Activated CD8-positive, alpha-beta T cell treated with anti-CD3 and anti-CD28 coated beads for 36 hours (primary cell): ENCODE measurements around the gene TRIOBP. TPM values are rescaled to one million over a fixed set of nuclear protein-coding genes. Genes with fewer than 3 reads are reported as not detected.

Experiments used
- ATAC-seq: fragments of 200-7000 bp; cut with Tn5 transposase; one replicate; pipeline ENCODE4 v1.10.0; 2021; ENCODE audit warnings: mild to moderate bottlenecking, moderate library complexity
- CTCF ChIA-PET: fragments of 350-600 bp; sonication (Branson Sonifier 250); formaldehyde crosslinking; loops from one replicate; lab custom pipeline; 2021; ENCODE audit warnings: antibody characterized with exemption; lab: Charles Lee
- POLR2A ChIA-PET: fragments of 350-600 bp; sonication (Branson Sonifier 250); formaldehyde crosslinking; loops from one replicate; lab custom pipeline; 2021; ENCODE audit warnings: antibody characterized with exemption; lab: Charles Lee
- DNase-seq: peaks from one replicate; pipeline ENCODE4 v3.0.0-alpha.2; 2020
- H3K27ac Mint-ChIP-seq: one replicate; pipeline ENCODE4 v1.8.0; 2021; ENCODE audit warnings: mild to moderate bottlenecking, mixed read lengths
- H3K27me3 Mint-ChIP-seq: one replicate; pipeline ENCODE4 v1.8.0; 2021; ENCODE audit warnings: mixed read lengths
- H3K36me3 Mint-ChIP-seq: one replicate; pipeline ENCODE4 v1.8.0; 2021; ENCODE audit warnings: low read depth, mixed read lengths
- H3K4me1 Mint-ChIP-seq: one replicate; pipeline ENCODE4 v1.8.0; 2021; ENCODE audit warnings: low read depth, mixed read lengths
- H3K4me3 Mint-ChIP-seq: one replicate; pipeline ENCODE4 v1.8.0; 2021; ENCODE audit warnings: mild to moderate bottlenecking, moderate library complexity, mixed read lengths
- H3K9me3 Mint-ChIP-seq: one replicate; pipeline ENCODE4 v1.8.0; 2021; ENCODE audit warnings: mixed read lengths
- intact Hi-C: fragments of 100-400 bp; cut with micrococcal nuclease; formaldehyde crosslinking; loops from one replicate; pipeline ENCODE4 v1.10.0; 2022
- total RNA-seq, 2 experiments: library from RNA; stranded (reverse); gene quantifications; one replicate each; pipeline ENCODE4 v1.2.3, GENCODE V29; 2021
- TF ChIP-seq, protein P1 (sequence below): fragments of 200-600 bp; IDR thresholded peaks from one replicate; pipeline ENCODE4 v1.8.0; 2022; ENCODE audit warnings: antibody characterized with exemption, mild to moderate bottlenecking

Gene TRIOBP
- total RNA-seq, 2 experiments from 2014 or later, result 17.8 to 20.7 TPM

DNA sequence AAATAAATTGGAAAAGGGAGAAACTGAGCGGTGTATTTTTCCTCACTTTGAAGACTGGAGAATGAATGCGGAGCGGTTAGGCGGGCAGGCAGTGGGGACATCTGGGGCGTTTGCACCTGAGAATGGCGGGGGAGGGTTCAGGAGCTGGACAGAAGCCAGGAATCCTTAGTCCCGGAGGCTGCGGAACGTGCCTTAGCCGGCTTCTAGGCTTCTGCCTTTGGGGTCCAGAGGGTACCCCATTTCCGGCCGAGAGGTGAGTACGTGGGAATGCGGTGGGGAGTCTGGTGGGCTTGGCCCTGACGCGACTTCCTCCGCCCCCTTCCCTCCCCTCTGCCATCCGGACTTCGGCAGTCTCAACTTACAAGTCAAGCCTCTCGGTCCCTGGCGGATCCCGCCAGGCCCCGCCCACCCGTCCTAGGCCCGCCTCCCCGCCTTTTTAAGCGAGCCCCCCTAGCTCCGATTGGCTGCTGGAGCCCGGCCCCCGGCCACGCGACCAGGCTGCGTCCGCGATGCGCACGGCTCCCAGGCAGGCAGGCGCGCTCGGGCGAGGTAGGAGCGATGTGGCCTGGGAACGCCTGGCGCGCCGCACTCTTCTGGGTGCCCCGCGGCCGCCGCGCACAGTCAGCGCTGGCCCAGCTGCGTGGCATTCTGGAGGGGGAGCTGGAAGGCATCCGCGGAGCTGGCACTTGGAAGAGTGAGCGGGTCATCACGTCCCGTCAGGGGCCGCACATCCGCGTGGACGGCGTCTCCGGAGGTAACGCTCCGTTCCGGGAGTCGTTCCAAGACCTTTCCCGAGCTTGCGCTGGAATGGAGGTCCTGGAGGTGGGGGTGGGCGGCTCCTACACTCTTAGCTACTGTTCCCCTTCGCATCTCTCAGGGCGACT is 110.8 kb downstream of the TRIOBP start, which contains the start of gene GCAT:
Gene GCAT (plus strand): TSS at position 525 of the 884 bp plus-strand sequence. CDS start 34 bp downstream, at position 559.
- Mint-ChIP-seq H3K36me3 (no peaks in the 10 kb centered on the region), H3K27ac (no peak within 1 kb of the TSS), H3K27me3 (peaks cover 54% of the 10 kb centered on the region), H3K4me3 (peak within 1 kb of the TSS; percentile 77), H3K4me1 (peaks cover 33% of the 10 kb centered on the region), H3K9me3 (no peaks in the 10 kb centered on the region)
- CTCF ChIA-PET, result interaction anchor here (0.5 to 5.8 kb wide), 9 partner anchors 8 to 201 kb away, joined by 3 to 73 read pairs (median 3); partner anchors contain the start of gene ANKRD54
- DNase-seq (peak; percentile 96), ATAC-seq (peak; percentile 98)
- TF ChIP-seq, protein P1, sequence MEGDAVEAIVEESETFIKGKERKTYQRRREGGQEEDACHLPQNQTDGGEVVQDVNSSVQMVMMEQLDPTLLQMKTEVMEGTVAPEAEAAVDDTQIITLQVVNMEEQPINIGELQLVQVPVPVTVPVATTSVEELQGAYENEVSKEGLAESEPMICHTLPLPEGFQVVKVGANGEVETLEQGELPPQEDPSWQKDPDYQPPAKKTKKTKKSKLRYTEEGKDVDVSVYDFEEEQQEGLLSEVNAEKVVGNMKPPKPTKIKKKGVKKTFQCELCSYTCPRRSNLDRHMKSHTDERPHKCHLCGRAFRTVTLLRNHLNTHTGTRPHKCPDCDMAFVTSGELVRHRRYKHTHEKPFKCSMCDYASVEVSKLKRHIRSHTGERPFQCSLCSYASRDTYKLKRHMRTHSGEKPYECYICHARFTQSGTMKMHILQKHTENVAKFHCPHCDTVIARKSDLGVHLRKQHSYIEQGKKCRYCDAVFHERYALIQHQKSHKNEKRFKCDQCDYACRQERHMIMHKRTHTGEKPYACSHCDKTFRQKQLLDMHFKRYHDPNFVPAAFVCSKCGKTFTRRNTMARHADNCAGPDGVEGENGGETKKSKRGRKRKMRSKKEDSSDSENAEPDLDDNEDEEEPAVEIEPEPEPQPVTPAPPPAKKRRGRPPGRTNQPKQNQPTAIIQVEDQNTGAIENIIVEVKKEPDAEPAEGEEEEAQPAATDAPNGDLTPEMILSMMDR, result no peak
- intact Hi-C loops, result no loop called here
- POLR2A ChIA-PET, result interaction anchor here (1.0 to 3.2 kb wide), 5 partner anchors 11 to 199 kb away, joined by 3 to 7 read pairs (median 3); partner anchors contain the start of gene GGA1

DNA sequence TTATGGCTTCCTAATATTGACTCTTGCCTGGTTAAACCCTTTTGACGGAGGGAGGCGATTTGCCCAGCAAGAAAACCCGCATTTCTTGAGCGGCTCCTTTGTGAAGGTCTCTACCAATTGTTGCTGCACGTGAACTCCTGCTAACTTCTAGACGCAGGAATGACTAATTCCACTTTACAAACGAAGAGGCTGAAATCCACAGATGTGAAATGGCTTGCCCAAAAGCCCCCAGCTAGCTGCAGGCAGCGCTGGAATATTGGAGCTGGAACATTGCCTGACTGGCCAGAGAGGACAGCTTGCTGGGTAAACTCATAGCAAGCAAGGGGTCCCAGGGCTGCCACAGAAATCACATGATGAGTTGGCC is 111.4 kb downstream of the TRIOBP start:
- Mint-ChIP-seq H3K9me3 (no peaks in the 10 kb centered on the region), H3K27ac (no peak overlapping the region), H3K4me3 (peak overlapping the region; percentile 77), H3K4me1 (peaks cover 27% of the 10 kb centered on the region), H3K36me3 (no peaks in the 10 kb centered on the region), H3K27me3 (peaks cover 48% of the 10 kb centered on the region)
- intact Hi-C loops, result no loop called here
- TF ChIP-seq, protein P1, result no peak
- CTCF ChIA-PET, result interaction anchor here (0.5 to 5.8 kb wide), 10 partner anchors 10 to 201 kb away, joined by 3 to 73 read pairs (median 4); partner anchors contain the start of genes ANKRD54 and TRIOBP
- DNase-seq (no peak), ATAC-seq (no peak)
- POLR2A ChIA-PET, result interaction anchor here (1.0 to 3.2 kb wide), 4 partner anchors 11 to 200 kb away, joined by 3 to 7 read pairs (median 3); partner anchors contain the start of gene GGA1

GRCh38 chr22:37809672-37810333 is 113.0 kb downstream of the TRIOBP start:
- peaks cover 26% of the 10 kb centered on the region for H3K4me1 Mint-ChIP-seq
- ATAC-seq, result no peak
- H3K27ac Mint-ChIP-seq, result no peak overlapping the region

DNA sequence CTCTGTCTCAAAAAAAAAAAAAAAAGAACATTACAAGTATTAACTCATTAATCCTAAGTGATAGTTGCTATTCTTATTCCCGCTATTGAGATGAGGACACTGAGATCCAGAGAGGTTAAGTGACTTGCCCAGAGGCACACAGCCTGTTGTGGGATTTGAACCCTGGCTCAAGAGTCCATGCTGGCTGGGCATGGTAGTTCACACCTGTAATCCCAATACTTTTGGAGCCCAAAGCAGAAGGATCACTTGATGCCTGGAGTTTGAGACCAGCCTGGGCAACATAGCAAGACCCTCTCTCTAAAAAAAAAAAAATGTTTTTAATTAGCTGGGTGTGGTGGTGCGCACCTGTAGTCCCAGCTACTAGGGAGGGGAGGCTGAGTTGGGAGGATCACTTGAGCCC is 115.0 kb downstream of the TRIOBP start:
- ChIA-PET CTCF (no interaction called here), POLR2A (no interaction called here)
- H3K27ac Mint-ChIP-seq, result no peak overlapping the region
- H3K27me3 Mint-ChIP-seq, result peaks cover 23% of the 10 kb centered on the region
- no peak for DNase-seq
- peaks cover 2% of the 10 kb centered on the region for H3K36me3 Mint-ChIP-seq
- no peak for ATAC-seq
- peaks cover 11% of the 10 kb centered on the region for H3K4me1 Mint-ChIP-seq
- no peak overlapping the region for H3K4me3 Mint-ChIP-seq
- no peaks in the 10 kb centered on the region for H3K9me3 Mint-ChIP-seq
- TF ChIP-seq, protein P1, result no peak
- intact Hi-C loops, result no loop called here

More at GRCh38 chr22:37809672-37810333, 113.0 kb downstream of the TRIOBP start:
- DNase-seq, result no peak
- no peaks in the 10 kb centered on the region for H3K9me3 Mint-ChIP-seq
- intact Hi-C loops, result no loop called here
- CTCF ChIA-PET, result interaction anchor here (1.3 to 5.8 kb wide), 5 partner anchors 9 to 156 kb away, joined by 3 to 73 read pairs (median 4); partner anchors contain the start of gene TRIOBP
- POLR2A ChIA-PET, result interaction anchor here (1.0 kb wide), 1 partner anchor 9 kb away, joined by 6 read pairs; no protein-coding TSS in a partner anchor
- peaks cover 37% of the 10 kb centered on the region for H3K27me3 Mint-ChIP-seq
- H3K36me3 Mint-ChIP-seq, result peaks cover 2% of the 10 kb centered on the region
- no peak overlapping the region for H3K4me3 Mint-ChIP-seq
- TF ChIP-seq, protein P1, result no peak
